ENCODE results near the gene CEMIP2. TPM values are rescaled to one million over a fixed set of nuclear protein-coding genes. Genes with fewer than 3 reads are reported as not detected.

CEMIP2 gene
- total and polyA plus RNA-seq, 2 of the 13 experiments (the other 11 are each of a cell fraction or from before 2014, with no cell fraction given): 94.3 to 128 TPM

- TF ChIP-seq SP5 (CRISPR knock-in tag; IDR thresholded peaks at IDR 0.05; ENCODE audit: borderline replicate concordance, low read depth) (0 out of 2 replicates have a peak, but pooled peaks have one; percentile 46), SMC3 (IDR thresholded peaks at IDR 0.05; ENCODE audit: low read length) (peak; percentile 29; the same call in 1 of the 2 replicates), KLF6 (CRISPR knock-in tag; IDR thresholded peaks at IDR 0.05) (0 out of 2 replicates have a peak, but pooled peaks have one; percentile 35), ZNF839 (CRISPR knock-in tag; IDR thresholded peaks at IDR 0.05; ENCODE audit: borderline replicate concordance) (no peak), RAD21 (CRISPR knock-in tag; IDR thresholded peaks at IDR 0.05) (no peak), ZNF670 (CRISPR knock-in tag; IDR thresholded peaks at IDR 0.05; ENCODE audit: borderline replicate concordance) (no peak), ZNF24 (IDR thresholded peaks at IDR 0.05) (no peak), PHF5A (CRISPR knock-in tag; IDR thresholded peaks at IDR 0.05; ENCODE audit: low read depth, unreplicated experiment) (no peak), NFYC (CRISPR knock-in tag; IDR thresholded peaks at IDR 0.05) (no peak), RBAK (CRISPR knock-in tag; IDR thresholded peaks at IDR 0.05) (no peak), SYNCRIP (IDR thresholded peaks at IDR 0.05; ENCODE audit: insufficient read depth, low read depth, low read length) (no peak), SOX6 (IDR thresholded peaks at IDR 0.05) (no peak), SOX6 (CRISPR knock-in tag; IDR thresholded peaks at IDR 0.05) (peak; percentile 91), KDM1A (CRISPR knock-in tag; IDR thresholded peaks at IDR 0.05) (no peak), ZNF160 (CRISPR knock-in tag; IDR thresholded peaks at IDR 0.05) (no peak), GATAD2A (CRISPR knock-in tag; IDR thresholded peaks at IDR 0.05) (peak; percentile 96), GPN1 (CRISPR knock-in tag; IDR thresholded peaks at IDR 0.05; ENCODE audit: borderline replicate concordance) (no peak), HOXA9 (CRISPR knock-in tag; IDR thresholded peaks at IDR 0.05; ENCODE audit: borderline replicate concordance) (no peak), KLF15 (CRISPR knock-in tag; IDR thresholded peaks at IDR 0.05; ENCODE audit: borderline replicate concordance) (no peak)
- TF ChIP-seq, protein P1, sequence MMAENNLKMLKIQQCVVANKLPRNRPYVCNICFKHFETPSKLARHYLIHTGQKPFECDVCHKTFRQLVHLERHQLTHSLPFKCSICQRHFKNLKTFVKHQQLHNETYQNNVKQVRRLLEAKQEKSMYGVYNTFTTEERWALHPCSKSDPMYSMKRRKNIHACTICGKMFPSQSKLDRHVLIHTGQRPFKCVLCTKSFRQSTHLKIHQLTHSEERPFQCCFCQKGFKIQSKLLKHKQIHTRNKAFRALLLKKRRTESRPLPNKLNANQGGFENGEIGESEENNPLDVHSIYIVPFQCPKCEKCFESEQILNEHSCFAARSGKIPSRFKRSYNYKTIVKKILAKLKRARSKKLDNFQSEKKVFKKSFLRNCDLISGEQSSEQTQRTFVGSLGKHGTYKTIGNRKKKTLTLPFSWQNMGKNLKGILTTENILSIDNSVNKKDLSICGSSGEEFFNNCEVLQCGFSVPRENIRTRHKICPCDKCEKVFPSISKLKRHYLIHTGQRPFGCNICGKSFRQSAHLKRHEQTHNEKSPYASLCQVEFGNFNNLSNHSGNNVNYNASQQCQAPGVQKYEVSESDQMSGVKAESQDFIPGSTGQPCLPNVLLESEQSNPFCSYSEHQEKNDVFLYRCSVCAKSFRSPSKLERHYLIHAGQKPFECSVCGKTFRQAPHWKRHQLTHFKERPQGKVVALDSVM (CRISPR knock-in tag; IDR thresholded peaks at IDR 0.05): no peak
- TF ChIP-seq, protein P2, sequence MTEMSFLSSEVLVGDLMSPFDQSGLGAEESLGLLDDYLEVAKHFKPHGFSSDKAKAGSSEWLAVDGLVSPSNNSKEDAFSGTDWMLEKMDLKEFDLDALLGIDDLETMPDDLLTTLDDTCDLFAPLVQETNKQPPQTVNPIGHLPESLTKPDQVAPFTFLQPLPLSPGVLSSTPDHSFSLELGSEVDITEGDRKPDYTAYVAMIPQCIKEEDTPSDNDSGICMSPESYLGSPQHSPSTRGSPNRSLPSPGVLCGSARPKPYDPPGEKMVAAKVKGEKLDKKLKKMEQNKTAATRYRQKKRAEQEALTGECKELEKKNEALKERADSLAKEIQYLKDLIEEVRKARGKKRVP (CRISPR knock-in tag; IDR thresholded peaks at IDR 0.05): peak in 1 of 2 experiments; percentile 75; a peak in 2 of 4 replicates
- TF ChIP-seq, protein P3, sequence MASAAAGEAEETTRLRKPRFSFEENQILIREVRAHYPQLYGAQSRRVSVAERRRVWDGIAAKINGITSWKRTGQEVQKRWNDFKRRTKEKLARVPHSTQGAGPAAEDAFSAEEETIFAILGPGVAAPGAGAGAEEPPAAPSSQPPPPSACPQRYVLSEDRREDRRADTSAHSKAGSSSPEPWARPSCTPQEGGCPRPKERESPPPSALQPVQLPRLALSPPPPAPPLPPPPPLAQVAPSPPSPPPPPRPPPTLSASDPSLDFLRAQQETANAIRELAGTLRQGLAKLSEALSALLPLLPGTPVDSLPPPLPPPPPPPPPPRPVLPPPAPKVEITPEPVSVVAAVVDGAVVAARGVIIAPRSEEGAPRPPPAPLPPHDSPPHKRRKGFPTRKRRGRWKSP (CRISPR knock-in tag; IDR thresholded peaks at IDR 0.05): peak; percentile 46; the same call in 1 of the 2 replicates
- TF ChIP-seq, protein P4, sequence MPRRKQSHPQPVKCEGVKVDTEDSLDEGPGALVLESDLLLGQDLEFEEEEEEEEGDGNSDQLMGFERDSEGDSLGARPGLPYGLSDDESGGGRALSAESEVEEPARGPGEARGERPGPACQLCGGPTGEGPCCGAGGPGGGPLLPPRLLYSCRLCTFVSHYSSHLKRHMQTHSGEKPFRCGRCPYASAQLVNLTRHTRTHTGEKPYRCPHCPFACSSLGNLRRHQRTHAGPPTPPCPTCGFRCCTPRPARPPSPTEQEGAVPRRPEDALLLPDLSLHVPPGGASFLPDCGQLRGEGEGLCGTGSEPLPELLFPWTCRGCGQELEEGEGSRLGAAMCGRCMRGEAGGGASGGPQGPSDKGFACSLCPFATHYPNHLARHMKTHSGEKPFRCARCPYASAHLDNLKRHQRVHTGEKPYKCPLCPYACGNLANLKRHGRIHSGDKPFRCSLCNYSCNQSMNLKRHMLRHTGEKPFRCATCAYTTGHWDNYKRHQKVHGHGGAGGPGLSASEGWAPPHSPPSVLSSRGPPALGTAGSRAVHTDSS (CRISPR knock-in tag; conservative IDR thresholded peaks at IDR 0.05): no peak
- TF ChIP-seq, protein P5, sequence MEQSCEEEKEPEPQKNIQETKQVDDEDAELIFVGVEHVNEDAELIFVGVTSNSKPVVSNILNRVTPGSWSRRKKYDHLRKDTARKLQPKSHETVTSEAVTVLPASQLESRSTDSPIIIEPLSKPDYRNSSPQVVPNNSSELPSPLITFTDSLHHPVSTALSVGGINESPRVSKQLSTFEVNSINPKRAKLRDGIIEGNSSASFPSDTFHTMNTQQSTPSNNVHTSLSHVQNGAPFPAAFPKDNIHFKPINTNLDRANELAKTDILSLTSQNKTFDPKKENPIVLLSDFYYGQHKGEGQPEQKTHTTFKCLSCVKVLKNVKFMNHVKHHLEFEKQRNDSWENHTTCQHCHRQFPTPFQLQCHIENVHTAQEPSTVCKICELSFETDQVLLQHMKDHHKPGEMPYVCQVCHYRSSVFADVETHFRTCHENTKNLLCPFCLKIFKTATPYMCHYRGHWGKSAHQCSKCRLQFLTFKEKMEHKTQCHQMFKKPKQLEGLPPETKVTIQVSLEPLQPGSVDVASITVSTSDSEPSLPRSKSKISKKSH (CRISPR knock-in tag; IDR thresholded peaks at IDR 0.05; ENCODE audit: borderline replicate concordance): no peak
These were observed 42.5 kb downstream of the CEMIP2 start (continued) for GRCh38 chr9:71725590-71726338.
